ENCODE data around the gene DHRS1.

DNA sequence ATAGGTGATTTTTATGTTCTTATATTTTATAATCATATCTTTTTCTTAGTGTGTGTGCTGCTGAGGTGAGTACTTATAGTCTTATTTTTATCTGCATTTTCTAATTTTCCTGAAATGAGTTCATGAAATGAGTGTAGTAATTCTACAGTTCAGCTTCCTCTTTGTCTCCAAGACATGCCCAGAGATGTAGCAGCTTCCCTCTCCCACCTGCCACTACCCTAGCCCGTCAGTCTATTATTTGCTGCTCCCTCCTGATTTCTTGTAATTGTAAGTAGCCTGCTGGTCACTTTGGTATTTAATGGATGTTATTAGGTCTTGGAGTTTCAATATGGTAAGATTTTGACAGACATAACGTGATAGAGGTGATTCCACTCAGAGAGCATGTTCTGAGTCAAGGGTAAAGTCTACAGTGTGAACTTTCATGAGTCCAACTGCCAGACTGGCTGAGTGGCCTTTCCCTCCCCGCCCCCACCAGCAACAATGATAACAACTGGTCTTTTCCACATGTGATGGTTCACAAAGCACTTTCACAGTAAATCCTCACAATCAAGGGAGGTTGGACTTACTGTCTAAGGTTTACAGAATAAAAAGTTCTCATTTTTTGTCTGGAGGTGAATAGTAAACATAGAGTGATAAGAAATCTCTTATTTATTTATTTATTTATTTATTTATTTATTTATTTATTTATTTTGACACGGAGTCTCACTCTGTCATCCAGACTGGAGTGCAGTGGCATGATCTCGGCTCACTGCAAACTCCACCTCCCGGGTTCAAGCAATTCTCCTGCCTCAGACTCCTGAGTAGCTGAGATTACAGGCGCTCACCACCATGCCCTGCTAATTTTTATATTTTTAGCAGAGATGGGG, 44.4 kb upstream of the DHRS1 start:
- TF ChIP-seq, protein P1, sequence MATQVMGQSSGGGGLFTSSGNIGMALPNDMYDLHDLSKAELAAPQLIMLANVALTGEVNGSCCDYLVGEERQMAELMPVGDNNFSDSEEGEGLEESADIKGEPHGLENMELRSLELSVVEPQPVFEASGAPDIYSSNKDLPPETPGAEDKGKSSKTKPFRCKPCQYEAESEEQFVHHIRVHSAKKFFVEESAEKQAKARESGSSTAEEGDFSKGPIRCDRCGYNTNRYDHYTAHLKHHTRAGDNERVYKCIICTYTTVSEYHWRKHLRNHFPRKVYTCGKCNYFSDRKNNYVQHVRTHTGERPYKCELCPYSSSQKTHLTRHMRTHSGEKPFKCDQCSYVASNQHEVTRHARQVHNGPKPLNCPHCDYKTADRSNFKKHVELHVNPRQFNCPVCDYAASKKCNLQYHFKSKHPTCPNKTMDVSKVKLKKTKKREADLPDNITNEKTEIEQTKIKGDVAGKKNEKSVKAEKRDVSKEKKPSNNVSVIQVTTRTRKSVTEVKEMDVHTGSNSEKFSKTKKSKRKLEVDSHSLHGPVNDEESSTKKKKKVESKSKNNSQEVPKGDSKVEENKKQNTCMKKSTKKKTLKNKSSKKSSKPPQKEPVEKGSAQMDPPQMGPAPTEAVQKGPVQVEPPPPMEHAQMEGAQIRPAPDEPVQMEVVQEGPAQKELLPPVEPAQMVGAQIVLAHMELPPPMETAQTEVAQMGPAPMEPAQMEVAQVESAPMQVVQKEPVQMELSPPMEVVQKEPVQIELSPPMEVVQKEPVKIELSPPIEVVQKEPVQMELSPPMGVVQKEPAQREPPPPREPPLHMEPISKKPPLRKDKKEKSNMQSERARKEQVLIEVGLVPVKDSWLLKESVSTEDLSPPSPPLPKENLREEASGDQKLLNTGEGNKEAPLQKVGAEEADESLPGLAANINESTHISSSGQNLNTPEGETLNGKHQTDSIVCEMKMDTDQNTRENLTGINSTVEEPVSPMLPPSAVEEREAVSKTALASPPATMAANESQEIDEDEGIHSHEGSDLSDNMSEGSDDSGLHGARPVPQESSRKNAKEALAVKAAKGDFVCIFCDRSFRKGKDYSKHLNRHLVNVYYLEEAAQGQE (IDR thresholded peaks at IDR 0.05; ENCODE audit: insufficient read depth in 1 of 2, low read depth in 2 of 2, low read length in 2 of 2), result no peak
- TF ChIP-seq FOXP2 (optimal IDR thresholded peaks at IDR 0.05; ENCODE audit: borderline replicate concordance, extremely low read depth, extremely low read length, insufficient read depth), result no peak
- TF ChIP-seq POLR2AphosphoS5 (IDR thresholded peaks at IDR 0.05; ENCODE audit: low read depth, low read length), result no peak
- TF ChIP-seq TAF1 (IDR thresholded peaks at IDR 0.05; ENCODE audit: borderline replicate concordance, insufficient read depth, low read length), result no peak

Measured in PFSK-1 (cell line).